Measurements from ENCODE around the gene RING1.

DNA sequence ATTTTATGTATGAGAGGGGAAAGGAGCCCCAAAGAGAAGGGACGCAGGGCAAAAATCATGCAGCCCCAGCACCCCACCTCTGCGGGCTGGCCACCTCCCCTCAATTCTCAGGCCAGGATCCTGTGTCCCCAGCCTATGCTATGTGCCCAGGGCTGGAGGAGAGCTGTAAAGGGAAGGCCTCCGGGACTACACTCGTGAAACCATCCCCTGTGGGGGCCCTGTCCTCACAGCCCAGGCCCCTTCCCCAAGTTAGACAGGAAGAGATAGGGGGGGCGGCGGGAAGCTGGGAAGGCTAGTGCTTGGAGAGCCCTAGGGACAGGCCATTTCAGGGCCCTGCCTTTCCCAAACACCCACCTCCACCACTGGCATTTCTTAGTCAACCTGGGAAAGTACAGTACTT, 14.7 kb upstream of the RING1 start:
- TF ChIP-seq, protein P1, sequence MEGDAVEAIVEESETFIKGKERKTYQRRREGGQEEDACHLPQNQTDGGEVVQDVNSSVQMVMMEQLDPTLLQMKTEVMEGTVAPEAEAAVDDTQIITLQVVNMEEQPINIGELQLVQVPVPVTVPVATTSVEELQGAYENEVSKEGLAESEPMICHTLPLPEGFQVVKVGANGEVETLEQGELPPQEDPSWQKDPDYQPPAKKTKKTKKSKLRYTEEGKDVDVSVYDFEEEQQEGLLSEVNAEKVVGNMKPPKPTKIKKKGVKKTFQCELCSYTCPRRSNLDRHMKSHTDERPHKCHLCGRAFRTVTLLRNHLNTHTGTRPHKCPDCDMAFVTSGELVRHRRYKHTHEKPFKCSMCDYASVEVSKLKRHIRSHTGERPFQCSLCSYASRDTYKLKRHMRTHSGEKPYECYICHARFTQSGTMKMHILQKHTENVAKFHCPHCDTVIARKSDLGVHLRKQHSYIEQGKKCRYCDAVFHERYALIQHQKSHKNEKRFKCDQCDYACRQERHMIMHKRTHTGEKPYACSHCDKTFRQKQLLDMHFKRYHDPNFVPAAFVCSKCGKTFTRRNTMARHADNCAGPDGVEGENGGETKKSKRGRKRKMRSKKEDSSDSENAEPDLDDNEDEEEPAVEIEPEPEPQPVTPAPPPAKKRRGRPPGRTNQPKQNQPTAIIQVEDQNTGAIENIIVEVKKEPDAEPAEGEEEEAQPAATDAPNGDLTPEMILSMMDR (IDR thresholded peaks at IDR 0.05; ENCODE audit: low read length) = no peak
- no peak for TF ChIP-seq EZH2 (IDR thresholded peaks at IDR 0.05; ENCODE audit: borderline replicate concordance, low read length)
